Measurements from ENCODE around the gene FAM168B. TPM values are rescaled to one million over a fixed set of nuclear protein-coding genes. Genes with fewer than 3 reads are reported as not detected.

Gene FAM168B
- total RNA-seq, 2 donors from 2014 or later = 39.7 to 56.7 TPM

DNA sequence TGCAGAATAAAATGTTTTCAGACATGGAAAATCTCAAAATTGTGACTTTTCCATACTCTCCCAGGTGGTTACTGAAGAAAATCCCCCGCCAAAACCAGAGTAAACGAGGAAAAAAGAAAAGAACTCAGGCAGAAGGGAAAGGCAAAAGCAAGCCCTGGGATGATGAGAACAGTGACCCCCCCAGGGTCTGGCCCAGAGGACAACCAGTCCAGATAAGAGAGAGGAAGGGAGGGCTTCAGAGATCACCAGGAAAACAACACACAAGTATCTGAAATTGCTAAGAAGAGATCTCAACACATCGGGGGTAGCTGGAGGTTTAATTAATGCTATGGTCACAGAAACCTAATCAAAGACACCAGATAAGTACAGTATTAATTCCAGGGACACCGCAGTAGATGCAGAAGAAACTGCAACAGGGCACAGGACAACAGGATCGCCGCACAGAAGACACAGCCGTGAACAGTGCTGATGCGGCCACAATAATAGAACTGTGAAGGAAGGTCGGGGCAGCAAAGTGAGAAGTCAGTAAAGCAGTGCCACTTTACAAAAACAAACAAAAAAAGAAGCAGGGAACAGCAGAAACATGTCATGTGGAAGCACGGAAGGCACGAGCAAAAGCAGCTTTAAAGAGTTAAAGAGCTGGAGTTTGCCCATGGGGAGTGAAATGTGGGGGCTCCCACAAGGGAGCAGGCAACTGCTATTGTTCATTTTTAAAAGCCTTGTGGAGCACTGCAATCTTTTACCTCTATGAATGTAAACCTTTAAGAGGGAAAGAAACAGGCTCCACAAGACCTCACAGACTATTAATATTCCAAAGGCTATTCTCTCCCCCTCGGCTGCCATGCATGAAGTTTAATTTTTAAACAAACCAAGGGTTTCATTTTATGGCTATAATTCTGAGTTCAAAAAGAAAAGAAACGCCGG lies 28.4 kb downstream of the FAM168B start:
- Histone ChIP-seq H3K4me3 (no peak overlapping the region), H3K9me3 (no peaks in the 10 kb centered on the region), H3K4me1 (peaks cover 11% of the 10 kb centered on the region), H3K27me3 (no peaks in the 10 kb centered on the region), H3K27ac (no peak overlapping the region), H3K36me3 (replicated peaks in 1 of 2; ENCODE audit: insufficient read depth in 1 of 2, low read depth in 2 of 2) (peaks cover 0 to 8% of the 10 kb centered on the region in 2 donors)
- TF ChIP-seq POLR2A (IDR thresholded peaks at IDR 0.05) = no peak
- TF ChIP-seq, protein P1, sequence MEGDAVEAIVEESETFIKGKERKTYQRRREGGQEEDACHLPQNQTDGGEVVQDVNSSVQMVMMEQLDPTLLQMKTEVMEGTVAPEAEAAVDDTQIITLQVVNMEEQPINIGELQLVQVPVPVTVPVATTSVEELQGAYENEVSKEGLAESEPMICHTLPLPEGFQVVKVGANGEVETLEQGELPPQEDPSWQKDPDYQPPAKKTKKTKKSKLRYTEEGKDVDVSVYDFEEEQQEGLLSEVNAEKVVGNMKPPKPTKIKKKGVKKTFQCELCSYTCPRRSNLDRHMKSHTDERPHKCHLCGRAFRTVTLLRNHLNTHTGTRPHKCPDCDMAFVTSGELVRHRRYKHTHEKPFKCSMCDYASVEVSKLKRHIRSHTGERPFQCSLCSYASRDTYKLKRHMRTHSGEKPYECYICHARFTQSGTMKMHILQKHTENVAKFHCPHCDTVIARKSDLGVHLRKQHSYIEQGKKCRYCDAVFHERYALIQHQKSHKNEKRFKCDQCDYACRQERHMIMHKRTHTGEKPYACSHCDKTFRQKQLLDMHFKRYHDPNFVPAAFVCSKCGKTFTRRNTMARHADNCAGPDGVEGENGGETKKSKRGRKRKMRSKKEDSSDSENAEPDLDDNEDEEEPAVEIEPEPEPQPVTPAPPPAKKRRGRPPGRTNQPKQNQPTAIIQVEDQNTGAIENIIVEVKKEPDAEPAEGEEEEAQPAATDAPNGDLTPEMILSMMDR (IDR thresholded peaks at IDR 0.05) = no peak
- no peak for DNase-seq
- ATAC-seq = no peak
- intact Hi-C loops (cut with DNase I) = no loop called here
- 64 to 71% methylated on average over 14 of the region's 14 CpGs for WGBS, 2 donors

DNA sequence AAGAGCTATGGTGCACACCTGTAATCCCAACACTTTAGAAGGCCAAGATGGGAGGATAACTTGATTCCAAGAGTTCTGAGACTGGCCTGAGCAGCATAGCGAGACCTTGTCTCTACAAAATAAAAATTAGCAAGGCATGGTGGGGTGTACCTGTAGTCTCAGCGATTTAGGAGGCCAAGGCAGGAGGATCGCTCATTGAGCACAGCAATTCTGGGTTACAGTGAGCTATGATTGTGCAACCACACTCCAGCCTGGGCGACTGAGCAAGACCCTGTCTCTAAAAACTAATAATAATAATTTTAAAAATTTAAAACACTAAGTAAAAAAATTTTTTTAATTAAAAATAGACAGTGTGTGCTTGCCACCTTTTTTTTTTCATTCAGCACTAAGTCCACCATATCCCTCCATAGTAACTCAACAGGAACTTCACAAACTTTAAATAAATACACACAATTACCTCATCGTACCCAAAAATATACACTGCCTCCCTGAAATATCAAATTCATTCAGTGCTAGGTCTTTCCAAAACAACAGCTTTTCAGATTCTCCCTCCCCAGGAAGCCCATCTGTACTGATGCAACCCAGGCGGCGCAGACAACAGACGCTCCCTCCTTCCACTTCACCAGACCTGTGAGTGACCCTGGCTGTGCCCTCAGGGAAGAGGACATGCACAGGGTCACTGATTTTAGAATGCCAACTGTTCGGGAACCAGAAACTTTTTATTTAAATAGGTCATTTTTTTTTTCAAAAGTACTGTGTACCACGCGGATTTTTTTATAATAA lies 29.6 kb downstream of the FAM168B start:
- WGBS, 2 donors = 91 to 92% methylated on average over 11 of the region's 11 CpGs
- no peak for ATAC-seq
- Histone ChIP-seq H3K27me3 (no peaks in the 10 kb centered on the region), H3K4me3 (no peak overlapping the region), H3K9me3 (no peaks in the 10 kb centered on the region), H3K27ac (no peak overlapping the region), H3K4me1 (peaks cover 11% of the 10 kb centered on the region), H3K36me3 (replicated peaks in 1 of 2; ENCODE audit: insufficient read depth in 1 of 2, low read depth in 2 of 2) (peaks cover 0 to 4% of the 10 kb centered on the region in 2 donors)
- TF ChIP-seq, protein P1 (IDR thresholded peaks at IDR 0.05) = no peak
- TF ChIP-seq POLR2A (IDR thresholded peaks at IDR 0.05) = no peak
- intact Hi-C loops (cut with DNase I) = no loop called here
- DNase-seq = no peak

DNA sequence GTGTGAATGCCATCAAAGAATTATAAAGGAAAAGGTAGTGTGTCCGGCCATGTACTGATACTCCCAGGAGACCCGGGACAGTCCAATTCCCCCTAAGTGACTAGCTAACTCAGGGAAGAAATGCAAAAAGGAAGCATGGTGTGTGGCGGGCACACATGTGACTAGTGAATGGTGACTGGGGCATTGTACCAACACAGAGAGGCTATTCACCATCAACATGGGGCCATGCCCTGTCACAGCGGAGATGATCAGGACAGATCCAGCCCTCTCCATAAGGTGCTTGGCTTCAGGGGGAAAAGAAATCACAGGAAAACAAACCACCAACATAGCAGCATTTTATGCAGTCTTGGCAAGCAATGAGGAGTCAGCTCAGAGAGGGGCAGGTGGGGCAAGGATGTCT lies 34.3 kb downstream of the FAM168B start:
- ATAC-seq (no peak), DNase-seq (no peak)
- no peak overlapping the region for H3K4me3 ChIP-seq
- H3K27ac ChIP-seq = no peak overlapping the region
- TF ChIP-seq, protein P1 (IDR thresholded peaks at IDR 0.05) = no peak
- no peak for TF ChIP-seq POLR2A (IDR thresholded peaks at IDR 0.05)
- no peaks in the 10 kb centered on the region for H3K9me3 ChIP-seq
- WGBS, 2 donors = 96 to 98% methylated on average over 4 of the region's 4 CpGs
- H3K27me3 ChIP-seq = no peaks in the 10 kb centered on the region
- peaks cover 24% of the 10 kb centered on the region for H3K4me1 ChIP-seq
- peaks cover 0 to 12% of the 10 kb centered on the region in 2 donors for H3K36me3 ChIP-seq (replicated peaks in 1 of 2; ENCODE audit: insufficient read depth in 1 of 2, low read depth in 2 of 2)
- intact Hi-C loops (cut with DNase I) = no loop called here

DNA sequence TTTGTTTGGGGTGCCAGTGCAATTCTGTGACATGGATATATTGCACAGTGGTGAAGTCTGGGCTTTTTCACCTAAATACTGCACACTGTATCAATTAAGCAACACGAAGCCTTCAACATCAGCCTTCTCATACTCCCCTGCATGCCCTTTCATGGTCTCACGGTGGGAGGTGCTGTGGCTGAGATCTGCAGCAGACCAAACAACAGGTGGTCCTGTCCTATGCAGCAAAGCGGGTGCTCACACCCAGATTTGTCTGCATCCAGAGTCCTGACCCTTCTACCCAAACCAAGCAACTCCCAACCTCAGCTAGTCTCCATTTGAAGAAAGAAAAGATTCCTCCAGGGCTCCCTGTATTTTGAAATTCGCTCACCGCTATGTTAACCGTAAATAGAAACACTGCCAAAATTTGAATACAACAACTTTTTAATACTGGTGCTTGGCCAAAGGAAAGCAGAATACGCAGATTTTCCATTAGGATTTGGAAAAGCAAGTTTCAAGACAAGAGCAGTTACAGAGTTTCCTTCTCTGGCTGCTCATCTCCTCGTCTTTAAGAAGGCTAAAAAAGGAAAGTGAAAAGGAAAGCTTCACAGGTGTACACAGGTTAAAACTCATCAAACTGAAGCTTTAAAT lies 34.9 kb downstream of the FAM168B start:
- DNase-seq = no peak
- no peak for ATAC-seq

More for the DNA sequence above, 34.9 kb downstream of the FAM168B start:
- 84 to 93% methylated on average over 7 to 8 of the region's 8 CpGs for WGBS, 2 donors
- Histone ChIP-seq H3K27ac (no peak overlapping the region), H3K9me3 (no peaks in the 10 kb centered on the region), H3K36me3 (replicated peaks in 1 of 2; ENCODE audit: insufficient read depth in 1 of 2, low read depth in 2 of 2) (peaks cover 0 to 14% of the 10 kb centered on the region in 2 donors), H3K4me3 (no peak overlapping the region), H3K27me3 (no peaks in the 10 kb centered on the region), H3K4me1 (peaks cover 24% of the 10 kb centered on the region)
- TF ChIP-seq, protein P1 (IDR thresholded peaks at IDR 0.05) = no peak
- TF ChIP-seq POLR2A (IDR thresholded peaks at IDR 0.05) = no peak
- intact Hi-C loops (cut with DNase I) = no loop called here

Data from body of pancreas (tissue), 4 donors.